GM21381 (cell line): ENCODE results near the gene PIP5KL1.

Experiments used
- ATAC-seq: cut with Tn5 transposase; IDR thresholded peaks from one replicate; pipeline ENCODE4 v1.9.1; 2021; ENCODE audit warnings: mild to moderate bottlenecking, moderate library complexity; ENCODE audit not compliant: unreplicated experiment

PIP5KL1 gene

DNA sequence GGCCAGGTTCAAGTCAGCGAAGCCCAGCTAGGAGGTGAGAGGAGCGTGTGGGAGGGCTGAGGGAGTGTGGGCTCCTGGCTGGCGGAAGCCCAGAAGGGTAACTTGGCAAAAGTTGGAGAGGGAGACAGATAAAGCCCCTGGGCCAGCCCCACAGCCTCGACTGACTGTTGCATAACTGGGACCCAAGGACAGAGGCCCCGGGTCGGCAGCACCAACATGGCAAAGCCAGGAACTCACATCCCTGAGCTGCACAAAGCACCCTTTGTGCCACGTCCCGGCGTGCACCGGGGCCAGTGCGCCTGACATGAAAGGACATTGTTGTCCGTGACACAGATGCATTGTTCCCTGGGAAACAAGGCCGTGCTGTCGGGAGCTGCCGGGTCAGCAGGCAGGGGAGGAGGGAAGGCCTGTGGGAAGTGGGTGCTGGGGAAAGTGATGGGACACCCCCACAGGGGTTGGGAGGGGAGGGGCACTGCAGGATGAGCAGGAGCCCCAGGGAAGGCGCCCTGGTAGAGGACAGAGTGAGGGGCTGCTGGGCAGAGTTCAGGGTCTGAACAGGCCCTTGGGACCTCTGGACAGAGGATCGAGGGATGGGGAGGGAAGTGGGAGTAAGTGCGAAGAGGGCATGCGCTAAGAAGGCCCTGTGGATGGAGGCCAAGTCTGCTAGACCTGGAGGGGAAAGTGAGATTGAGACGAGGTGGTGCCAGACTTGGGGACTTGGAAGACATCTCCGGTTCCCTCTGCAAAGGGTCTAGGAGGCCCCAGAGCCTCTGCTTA lies 20.1 kb upstream of the PIP5KL1 start:
- ATAC-seq = no peak

DNA sequence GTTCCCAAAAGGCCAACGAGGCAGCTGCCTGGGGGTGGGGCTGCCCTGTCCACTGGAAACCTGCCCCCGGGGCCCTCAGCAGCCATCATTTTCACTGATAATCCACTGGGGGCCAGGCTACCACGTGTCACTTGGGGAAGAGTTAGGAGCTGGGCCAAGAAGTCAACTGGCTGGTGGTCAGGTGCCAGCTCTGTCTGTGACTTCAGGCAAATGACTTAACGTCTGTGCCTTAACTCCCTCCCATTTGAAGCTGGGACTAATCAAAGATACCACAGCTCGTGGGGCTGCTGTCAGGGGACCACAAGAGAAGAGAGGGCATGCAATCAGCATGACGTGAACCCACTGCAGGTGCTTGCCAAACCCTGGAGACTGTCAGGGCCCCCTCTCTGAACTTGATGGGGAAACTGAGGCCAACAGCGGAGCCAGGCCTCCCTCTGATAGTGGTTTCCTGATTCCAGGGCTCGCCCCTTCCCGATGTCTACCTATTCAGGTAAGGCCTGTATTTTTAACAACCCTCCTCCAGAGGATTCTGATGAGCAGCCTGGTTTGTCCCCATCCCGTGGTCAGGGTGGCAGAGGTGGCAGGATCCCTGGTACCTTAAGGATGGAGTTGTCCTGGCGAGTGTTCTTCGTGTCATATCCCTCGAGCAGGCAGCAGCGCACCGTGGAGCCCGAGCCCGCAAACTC lies 19.4 kb upstream of the PIP5KL1 start:
- ATAC-seq = no peak

DNA sequence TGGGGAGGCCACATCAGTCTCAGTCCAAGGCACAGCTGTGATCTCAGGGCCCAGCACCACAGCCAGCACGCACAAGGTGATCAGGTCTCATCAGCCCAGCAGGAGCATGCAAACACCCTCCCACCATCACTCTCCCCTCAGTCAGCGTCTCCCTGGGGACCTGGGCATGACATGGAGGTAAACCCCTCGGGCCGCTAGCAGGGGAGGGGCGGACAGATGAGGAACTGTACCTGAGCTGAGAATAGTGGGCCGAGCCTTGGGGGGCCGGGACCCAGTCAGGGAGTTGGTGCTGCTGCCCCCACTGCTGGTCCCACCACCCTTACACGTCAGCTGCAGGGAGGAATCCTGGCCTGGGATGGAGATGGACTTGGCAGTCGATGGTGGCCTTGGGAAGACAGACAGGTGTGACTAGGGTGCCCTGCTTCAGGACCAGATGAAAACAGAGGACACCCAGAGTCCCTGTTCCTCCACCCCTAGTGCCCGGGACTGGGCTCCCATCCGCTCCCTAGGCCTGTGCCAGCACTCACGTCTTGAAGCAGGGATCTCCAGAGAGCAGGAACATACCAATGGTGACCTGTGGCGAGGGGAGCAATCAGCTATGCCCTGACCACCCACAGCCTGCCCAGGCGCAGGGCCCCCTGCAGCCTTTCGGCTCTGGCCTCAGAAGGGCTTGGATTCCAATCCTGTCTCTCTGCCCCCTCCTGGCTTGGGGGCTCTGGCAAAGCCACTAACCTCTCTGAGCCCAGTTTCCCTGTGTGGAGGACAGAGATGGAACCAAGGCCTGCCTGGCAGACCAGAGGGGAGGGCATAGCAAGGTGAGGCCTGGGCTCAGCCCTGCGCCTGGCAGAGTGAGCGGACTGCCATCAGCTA lies 17.5 kb upstream of the PIP5KL1 start:
- no peak for ATAC-seq

DNA sequence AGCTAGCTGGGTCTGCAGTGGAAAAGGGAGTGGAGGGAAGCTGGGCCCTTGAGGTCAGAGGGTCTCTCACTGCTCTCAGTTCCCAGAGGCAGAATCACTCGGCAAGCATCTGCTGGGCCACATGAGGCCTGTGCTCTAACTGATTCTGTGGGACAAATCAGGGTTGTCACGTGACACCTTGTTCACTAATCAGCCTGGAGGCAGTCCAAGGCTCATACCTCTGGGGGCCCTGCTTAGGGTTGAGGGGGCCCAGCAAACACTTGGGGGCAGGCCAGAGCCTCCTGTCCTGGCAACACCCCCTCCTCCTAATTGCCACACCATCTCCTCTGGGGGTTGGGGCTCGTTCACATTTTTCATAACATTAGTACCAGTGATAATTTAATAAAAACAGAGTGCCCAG lies 16.2 kb upstream of the PIP5KL1 start:
- ATAC-seq = no peak

DNA sequence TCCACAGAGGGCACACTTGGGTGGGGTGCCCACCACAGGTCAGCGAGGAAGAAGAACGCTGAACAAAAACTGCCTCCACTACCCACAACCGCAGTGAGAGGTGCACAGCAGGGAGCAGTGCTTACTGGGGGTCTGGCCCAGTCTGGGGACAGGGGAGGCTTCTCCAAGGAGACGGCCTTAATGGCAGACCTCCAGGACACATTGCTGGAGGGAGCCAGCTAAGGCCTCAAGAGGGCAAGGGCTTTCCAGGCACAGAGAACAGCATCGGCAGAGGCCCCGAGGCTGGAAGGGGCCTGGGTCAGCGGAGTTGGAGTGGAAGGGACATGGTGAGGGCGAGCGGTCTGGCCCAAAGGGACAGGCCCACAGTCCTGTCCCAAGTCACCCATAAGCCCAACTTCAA lies 15.4 kb upstream of the PIP5KL1 start:
- no peak for ATAC-seq

DNA sequence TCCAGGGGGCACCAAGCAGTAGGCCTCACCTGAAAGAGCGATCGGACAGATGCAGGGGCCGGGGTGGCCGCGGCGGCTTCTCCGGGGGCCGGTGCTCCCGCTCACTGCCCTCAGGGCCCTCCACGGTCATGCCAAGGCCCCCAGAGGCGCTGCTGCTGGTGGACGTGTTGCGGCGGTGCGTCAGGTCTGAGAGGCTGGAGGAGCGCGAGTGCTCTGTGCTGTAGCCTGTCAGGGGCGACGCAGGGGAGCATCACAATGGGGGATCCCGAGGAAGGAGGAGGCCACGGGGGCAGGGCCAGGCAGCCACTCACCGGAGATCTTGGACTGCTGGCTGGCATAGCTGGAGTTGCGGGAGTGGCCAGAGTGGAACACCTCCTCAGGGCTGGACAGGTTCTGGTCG lies 14.8 kb upstream of the PIP5KL1 start:
- no peak for ATAC-seq

DNA sequence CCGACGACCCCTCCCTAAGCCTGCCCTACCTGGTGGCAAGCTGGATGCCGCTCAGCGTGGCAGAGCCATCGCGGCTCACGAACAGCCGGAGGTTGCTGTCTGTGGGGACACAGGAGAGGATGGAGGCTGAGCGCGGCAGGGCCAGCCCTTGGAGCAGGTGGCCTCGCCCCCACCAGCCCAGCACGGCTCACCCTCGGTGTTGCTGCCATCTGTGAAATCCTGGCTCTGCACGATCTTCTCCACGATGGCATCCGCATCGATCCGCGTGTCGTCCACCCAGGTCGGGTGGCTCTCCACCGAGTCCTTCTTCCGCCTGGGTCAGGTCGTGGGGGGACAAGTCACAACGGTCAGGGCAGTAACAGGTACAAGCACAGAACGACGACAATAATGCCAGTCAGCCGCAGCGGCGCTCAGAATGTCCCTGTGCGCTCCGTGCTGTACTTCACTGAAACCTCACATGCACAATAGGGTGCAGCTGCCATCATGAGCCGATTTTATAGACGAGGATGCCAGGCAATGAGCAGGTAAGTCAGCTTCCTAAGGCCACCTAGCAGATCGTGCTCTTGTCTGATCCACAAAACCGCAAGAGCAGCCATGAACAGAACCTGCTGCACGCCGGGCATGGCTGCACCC lies 14.1 kb upstream of the PIP5KL1 start:
- no peak for ATAC-seq

DNA sequence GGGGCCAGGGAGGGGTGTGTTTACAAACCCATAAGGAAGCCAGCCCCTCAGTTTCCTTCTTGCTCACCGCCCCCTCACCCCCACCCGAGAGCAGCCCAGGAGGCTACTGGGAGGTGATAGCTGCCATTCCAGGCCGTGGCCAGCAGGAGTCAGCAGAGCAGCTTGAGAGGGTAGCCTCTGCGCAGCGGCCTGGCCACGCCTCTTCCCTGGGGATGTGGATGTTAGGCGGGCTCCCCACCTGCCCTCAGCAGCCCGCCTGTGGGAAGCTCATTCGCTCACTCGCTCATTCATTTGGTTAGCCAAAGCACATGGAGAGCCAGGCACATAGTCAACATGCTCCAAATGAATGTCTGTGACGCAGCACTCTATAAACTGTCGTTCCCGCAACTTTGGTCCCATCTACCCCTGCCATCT lies 13.2 kb upstream of the PIP5KL1 start:
- ATAC-seq = peak; percentile 57

DNA sequence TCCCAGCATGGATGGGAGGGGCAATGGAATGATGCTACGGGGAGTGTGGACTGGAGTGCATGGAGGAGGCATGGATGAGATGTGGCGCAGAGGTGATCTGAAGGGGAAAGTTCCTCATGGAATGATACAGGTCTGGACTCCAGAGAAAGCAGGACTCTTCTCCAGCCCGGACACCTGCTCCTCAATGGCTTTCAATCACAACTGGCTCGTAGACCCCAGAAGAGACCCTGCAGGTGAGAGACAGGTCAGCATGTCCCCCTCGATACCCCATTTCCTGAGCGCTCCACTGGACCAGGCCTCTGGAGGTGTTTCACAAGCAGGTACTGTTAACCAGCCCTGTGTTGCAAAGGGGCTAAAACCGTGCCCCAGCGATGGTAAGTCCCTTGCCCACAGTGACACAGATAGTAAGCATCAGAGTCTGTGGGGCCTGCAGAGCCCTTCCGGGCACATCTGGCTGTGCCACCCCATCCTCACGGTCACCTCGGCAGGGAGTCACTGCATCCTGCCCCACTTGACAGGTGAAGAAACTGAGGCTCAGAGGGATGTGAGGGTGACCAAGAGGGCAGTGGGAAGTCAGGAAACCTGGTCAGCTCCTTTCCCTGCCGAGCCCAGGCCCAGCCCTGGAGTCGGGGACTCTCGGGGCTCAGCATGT lies 12.6 kb upstream of the PIP5KL1 start:
- no peak for ATAC-seq

DNA sequence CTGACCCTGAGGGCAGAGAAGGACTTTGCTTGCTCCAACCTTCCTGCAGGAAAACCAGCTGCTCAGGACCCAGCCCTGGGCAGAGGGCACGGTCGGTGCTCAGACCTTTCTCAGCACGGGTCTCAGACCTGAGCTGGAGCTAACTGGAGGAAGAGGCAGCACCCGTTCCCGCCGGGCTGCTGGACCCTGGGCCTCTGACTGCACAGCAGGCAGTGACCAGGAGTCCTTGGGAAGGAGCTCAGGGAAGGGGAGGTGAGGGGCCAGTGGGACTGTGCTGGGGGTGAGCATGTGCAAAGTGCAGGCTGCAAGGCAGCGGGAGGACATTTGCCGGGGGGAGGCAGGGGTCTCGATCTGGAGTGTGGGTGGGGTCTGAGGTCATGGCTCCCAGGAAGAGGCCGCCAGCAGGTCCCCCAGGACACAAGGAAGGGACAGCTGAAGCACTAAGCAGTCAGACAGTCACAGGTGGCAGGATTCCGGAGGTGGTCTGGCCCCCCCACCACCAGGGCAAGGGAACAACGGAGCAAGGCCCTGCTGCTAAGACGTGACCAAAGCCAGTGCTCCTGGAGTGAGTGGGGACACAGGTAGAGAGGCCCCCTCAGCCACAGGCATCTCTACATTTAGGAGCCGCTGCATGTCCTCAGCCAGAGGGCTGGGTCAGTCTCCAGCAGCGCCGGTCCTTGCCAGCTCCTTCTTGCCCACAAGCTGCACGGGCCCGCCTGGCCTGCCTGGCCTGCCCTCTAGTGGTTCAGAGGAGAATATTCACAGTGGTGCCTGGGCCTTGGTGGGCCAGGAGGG lies 11.8 kb upstream of the PIP5KL1 start:
- ATAC-seq = no peak

DNA sequence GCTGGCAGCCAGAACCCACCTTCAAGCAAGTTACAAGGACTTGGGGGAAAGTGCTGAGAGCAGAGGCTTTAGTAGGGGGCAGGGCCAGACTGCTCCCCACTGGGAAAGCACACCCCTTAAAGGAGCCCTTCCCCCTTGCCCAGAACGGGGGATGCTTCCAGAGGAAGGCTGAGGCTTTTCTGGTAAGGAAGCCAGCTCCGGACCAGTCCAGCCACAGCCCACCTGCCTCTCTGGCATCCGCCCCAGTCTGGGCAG lies 11.3 kb upstream of the PIP5KL1 start:
- ATAC-seq = no peak

DNA sequence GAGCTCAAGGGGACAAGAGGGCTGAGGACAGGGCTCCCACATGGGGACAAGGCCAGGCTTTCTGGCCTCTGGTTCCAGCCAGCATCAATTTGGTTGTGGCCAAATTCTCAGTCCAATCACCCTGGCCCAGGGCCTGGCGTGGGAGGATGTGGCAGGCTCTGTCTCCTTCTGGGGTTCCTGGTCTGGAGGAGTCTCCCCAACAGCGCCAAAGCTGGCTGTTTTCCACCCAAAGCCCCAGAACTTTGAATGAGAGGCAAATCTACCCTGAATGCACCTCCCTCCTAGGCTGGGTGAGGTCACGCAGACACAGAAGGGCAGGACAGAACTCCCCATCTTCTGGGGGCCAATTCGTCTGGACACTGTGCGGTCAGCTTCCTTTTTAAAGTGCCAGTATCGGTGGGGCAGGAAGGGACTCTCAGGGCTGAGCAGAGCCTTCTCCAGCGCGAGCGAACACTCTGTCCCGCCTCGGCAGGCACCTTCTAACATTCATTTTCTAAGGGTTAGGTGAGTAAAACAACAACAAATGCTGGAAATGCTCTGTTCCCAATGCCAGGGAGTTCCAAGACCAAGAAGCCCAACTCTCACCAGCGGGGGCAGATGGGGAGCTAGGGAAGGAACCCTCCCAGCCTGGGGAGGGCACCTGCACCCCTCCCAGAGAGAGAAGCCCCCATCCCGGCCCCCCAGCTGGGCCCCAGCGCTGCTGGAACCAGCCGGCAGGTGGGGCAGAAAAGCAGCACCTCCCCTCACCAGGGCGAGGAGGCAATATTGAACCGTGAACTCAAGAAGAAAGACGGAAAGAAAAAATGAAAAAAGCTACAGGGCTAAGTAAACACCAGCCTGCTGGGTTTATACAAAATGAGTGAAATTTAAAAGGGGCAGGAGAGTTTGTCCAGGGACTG lies 10.7 kb upstream of the PIP5KL1 start:
- no peak for ATAC-seq

DNA sequence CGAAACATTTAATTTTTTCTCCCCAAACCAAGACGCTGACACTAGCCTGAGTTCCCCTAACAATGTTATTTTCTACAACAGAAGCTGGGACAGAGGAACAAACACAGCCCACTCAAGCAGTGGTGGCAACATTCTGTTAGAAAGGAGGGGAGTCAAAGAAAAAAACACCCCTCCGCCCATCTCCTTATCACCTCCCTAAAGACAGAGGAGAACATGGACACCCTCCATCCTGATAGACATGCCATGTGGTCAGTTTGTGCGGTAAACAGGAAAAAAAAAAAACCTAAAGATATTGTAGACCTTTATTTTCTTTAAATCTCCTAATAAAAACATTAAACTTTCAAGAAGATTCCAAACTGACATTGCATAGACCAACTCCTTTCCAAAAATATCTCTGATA lies 10.0 kb upstream of the PIP5KL1 start:
- ATAC-seq = no peak

DNA sequence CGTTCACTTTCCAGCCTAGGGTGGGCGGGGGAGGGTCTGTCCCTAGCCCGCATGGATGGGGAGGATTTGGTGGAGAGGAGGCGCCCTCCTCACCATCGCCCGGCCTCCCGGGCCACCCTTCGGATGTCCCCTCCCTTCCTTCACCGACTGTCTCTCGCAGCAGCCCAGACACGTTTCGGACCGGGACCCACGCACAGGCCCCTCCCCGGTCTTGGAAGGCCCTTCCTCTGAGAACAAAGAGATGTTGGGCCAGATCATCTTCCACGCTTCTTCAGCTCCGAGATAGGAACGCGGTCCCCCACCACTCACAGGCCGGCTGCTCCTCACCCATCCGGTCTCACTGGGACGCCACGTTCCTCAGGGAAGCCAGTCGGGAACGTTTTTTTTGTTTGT lies 7.7 kb upstream of the PIP5KL1 start:
- no peak for ATAC-seq

DNA sequence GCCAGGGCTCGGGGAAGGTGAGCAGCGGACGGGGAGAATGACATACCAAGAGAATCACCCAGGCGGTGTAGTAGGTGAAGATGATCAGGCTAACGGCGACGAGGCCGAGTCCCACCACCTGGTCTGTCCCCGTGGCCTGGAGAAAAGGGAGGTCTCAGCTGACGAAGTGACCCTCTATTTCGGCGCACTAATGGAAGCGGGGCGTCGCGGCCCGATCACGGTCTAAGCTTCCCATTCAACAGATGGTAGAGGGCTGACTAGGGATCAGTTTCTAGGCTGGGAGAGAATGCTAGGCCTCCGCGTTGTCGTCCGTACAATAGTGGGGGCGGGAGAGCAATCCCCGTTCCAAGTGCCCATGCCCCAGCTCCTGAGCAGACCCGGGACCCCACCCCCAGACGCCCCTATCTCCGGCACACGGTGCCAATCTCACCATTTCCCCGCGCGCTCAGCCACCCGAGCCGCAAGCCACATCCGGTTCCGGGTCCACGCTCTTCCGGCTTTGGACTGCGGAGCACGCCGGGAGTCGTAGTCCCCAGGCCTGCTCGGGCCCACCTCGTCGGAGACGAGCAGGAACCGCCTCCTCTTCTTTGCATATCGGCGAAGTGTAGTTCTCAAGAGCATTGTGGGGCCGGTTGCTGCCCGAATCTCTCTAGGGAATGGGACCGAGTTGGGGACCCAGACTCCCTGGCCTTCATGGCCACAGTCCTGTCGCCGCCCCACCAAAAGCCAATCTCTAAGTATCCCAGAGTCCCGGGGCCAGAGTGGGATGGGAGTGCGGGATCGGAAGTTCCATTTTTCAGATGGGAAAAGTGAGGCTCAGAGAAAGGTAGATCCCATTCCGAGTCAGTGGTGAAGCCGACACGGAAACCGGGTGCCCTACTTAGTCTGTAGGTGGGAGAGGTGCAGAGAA lies 7.1 kb upstream of the PIP5KL1 start, which contains the start of gene DPM2:
Gene DPM2, minus strand, starts transcription at position 467 of the 910 bp plus-strand sequence. Its CDS starts 34 bp downstream, at position 433.
- ATAC-seq = peak; percentile 92

DNA sequence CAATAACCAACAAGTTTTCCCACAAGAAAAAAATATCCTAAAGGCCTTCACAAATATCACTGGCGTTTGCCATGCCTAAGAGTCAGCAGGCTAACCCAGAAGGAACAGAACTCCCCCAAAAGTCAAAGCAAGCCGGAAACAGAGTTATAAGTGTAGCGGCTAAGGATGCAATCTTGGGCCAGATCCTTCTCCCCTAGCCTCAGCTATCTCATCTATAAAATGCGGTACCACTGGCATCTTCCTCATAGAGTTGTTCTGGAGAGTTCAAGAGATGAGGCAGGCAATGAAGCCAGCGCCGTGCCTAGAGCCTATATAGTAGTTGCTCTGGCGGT lies 6.4 kb upstream of the PIP5KL1 start:
- ATAC-seq = no peak

DNA sequence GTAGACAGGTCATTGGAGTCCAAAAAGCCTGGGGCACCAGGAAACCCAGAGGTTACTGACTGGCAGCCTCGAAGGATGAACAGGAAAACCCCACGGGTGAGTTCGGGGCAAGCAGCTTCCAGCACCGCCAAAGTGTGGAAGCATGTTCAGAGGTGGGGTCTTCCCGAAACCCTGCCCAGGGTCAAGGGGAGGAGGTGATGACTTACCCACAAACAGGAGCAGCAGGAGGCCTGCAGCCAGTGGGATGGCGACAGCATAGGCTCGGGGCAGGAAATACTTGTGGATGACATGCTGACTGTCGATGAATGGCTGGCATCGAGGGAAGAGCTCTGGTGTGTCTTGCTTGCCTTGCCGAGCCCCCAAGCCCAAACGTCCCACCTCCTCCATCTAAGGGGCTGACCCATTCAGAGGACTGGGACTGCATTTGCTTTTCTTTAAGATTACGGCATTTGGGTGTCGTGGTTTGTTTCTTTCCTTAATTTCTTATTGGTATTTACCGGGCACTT lies 5.8 kb upstream of the PIP5KL1 start:
- no peak for ATAC-seq

DNA sequence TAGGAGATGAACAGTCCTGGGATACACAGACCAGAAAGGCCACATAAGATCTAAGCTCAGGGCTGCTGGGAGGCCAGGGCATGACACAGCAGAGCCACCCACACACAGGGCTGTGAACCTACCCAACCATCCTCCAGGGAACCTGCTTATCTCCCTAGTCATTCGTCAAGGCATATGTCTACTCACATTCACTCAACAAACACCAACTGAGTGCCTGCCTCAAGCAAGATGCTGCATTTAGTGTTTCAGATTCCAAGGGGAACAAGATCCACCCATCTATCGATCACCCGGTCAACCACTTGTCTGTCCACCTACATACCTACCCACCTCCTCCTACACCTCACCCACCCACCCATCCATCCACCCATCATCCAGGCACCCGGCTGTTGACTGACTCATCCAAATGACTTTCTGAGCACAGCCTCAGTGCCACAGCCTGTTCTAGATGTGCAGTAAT lies 5.2 kb upstream of the PIP5KL1 start:
- ATAC-seq = no peak
